ENCODE data around the gene GFPT1.
"Not testable (repeated sequence)": the region's sequence is repeated elsewhere in the genome, so short reads cannot be mapped to it uniquely, and the experiment has no call there.

The GFPT1 gene

DNA sequence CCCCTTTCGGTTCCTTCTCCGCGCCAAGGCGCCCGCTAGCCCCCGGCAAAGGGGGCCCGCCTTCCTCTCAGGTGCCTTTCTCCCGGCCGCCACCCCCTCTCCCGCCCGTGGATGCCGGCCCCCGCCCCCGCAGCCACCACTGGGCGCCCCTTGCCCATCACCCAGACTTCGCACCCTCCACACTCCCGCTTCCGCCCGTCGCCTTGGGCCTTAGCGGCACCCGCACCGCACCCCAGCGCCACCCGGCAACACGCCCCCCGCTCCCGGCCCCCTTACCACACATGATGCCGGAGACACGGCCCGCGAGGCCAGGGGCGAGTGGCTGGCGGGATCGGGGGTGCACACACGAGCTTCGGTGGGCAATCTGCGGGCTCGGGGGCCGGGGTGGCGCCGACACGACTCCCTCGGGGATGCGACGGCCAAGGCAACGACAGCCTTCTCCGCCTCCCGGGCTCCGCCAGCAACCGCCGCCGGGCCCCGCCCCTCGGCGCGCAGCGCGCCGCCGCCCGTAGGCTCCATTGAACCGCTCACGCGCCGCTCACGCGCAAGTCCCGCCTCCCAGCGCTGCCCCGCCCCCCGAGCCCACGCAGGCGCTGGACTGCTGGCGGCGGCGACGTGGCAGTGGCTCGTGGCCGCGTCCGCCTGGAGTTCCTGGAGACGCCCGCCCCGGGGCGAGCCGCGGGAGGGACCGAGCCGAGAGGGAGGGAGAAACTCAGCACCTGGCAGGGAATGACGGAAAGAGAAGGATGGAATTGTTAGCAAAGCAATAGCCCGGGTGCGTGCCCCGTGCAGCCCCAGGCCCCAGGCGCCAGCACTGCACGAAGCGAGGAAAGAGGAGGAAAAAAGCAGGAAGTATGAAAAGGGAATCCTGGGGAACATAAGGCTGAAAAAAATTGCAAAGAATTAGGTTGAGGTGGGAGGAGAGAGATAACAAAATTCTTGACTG, at the start of gene GFPT1:
Gene GFPT1 (minus strand): TSS at position 439 of the 946 bp plus-strand sequence. CDS start 156 bp downstream, at position 283.
- peak; percentile 74 to 86 (median 76) for DNase-seq (ENCODE audit: low read depth in 2 of 3, low spot score in 2 of 3)

DNA sequence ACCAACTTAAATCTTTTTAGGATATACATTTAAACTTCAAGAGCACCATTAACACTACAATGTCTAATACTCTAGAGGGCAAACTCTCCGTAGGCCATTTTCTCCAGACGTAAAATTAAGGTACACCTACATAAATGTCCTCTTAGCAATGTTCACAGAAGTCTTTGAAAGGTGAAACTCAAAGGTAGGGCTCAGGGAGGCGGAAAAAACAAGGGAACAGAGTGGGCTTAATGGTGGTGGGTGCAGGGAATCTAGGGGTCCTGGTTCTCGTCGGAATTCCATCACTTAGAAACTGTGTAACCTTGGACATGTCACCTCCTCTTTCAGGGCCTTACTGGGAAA, 49.5 kb upstream of the GFPT1 start:
- DNase-seq (ENCODE audit: low read depth in 2 of 3, low spot score in 2 of 3), result no peak

DNA sequence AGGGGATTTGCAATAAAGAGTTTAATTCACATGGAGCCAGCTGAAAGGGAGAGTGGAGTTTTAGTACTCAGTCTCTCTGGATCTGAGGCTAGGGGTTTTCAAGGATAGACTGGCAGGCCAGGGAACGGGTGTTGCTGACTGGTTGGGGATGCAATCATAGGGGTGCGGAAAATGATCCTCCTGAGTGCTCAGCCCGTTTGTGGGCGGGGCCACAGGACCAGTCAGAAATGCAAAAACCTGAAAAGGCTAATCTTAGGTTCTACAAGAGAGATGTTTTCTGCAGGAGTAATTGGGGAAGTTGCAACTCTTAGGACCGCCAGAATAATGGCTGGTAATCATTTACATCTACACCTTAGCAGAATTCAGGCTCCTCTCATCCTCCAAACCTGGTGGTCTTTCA, 47.7 kb upstream of the GFPT1 start:
- no peak for DNase-seq (ENCODE audit: low read depth in 2 of 3, low spot score in 2 of 3)

DNA sequence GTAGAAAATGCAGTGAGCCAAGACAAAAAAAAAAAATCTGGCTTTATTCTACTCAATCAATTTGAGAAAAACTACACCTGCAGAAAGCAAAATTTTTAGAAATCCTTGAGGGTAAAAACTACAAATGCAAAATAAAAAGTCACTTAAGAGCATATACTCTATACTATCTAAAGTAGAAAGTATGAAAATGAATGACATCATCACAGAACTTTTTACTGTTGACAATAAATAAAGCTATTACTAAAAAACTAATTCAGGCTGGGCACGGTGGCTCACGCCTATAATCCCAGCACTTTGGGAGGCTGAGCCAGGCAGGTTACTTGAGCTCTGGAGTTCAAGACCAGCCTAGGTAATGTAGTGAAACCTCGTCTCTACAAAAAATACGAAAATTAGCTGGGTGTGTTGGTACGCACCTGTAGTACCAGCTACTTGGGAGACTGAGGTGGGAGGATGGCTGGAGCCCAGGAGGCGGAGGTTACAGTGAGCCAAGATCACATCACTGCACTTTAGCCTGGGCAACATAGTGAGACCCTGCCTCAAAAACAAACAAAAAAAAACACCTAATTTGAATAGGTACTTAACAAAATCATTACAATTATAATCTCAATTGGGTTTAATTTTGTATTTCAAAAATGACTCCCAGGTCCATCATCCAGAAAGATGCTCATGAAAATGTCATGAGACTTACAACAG, 42.6 kb upstream of the GFPT1 start:
- no peak for DNase-seq (ENCODE audit: low read depth in 2 of 3, low spot score in 2 of 3)

DNA sequence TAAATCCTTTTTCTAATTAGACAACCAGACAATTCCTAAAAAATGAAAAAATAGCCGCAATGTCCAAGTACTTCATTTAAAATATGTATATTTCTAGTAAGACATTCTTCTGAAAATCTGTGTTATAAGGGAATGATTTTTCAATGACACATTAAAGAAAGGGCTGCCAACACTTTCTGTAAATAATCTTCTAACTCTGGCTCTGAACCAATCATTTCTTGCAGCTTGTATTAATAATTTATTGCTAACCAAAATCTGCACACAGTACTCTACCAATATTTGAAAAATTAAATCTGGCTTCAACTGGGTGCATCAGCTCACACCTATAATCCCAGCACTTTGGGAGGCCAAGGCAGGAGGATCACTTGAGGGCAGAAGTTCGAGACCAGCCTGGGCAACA, 42.0 kb upstream of the GFPT1 start:
- no peak for DNase-seq (ENCODE audit: low read depth in 2 of 3, low spot score in 2 of 3)

DNA sequence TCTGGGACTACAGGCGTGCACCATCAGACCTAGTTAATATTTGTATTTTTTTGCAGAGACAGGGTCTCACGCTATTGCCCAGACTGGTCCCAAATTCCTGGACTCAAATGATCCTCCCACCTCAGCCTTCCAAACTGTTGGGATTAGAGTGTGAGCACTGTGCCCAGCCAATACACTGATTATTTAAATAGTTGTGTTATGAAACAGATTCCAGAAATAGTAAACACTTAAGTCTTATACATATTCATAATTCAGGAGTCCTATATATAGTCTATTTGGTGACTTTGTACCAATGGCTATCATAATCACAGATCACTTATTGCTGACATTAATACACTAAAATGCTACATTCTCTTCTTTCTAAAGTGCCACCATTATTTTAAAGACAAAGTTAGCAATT, 37.4 kb upstream of the GFPT1 start:
- DNase-seq (ENCODE audit: low read depth in 2 of 3, low spot score in 2 of 3), result no peak

DNA sequence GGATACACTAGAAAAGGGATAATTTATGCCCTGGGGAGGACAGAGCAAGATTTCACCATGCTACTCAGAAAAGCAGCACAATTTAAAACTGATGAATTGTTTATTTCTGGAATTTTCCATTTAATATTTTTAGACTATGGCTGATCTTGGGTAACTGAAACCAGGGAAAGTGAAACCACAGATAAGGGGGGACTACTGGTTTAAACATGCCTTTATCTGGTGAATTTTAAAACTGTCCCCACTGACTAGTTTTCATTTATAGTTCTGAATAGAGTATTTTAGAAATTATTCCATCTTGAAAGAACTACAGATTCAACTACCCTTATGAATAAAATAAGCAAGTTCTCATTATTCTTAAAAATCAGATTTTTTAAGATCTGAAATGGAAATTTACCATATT, 35.2 kb upstream of the GFPT1 start:
- no peak for DNase-seq (ENCODE audit: low read depth in 2 of 3, low spot score in 2 of 3)

DNA sequence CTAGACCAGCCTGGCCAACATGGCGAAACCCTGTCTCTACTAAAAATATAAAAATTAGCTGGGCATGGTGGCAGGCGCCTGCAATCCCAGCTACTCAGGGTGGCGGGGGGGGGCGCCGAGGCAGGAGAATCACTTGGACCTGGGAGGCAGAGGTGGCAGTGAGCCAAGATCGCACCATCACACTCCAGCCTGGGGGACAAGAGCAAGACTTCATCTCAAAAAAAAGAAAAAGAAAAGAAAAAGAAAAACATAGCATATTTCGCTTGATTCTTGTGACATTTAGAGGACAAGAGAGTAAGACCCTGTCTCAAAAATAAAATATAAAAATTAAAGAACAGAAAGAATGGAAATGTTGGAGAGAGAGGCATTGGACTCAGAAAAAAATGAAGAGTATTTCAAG, 32.1 kb upstream of the GFPT1 start:
- not testable (repeated sequence) for DNase-seq (ENCODE audit: low read depth in 2 of 3, low spot score in 2 of 3)

DNA sequence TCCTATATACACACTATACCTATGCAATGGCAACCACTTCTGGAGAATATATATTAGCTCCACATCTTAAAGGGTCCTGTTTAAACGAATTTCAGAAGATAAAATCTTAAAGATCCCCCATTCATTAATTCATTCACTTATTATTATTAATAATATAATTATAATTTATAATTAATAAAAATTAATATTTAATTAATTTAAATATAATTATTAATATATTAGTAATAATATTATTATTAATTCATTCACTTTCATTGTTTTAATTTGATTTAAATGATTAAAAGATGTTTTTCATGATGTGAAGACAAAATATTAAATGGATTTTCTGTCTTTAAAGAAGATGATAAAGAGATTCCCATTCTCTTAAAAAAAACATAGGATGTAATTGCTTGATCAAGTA, 29.1 kb upstream of the GFPT1 start:
- DNase-seq (ENCODE audit: low read depth in 2 of 3, low spot score in 2 of 3), result no peak

DNA sequence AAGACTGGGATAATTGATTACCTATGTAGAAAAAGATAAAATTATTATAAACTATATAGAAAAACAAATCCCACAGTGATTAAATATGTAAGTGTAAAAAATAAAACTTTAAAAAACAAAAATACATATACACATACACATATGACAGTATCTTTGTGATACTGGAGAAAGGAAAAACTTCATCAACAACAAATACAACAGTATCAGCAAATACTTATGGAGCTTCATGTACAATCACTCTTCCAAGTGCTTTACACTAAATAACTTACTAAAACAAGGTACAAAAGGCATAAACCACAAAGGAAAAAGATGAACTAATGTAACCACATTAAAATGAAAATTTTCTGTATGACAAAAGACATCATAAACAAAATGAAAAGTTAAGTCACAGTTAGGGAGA, 24.1 kb upstream of the GFPT1 start:
- no peak for DNase-seq (ENCODE audit: low read depth in 2 of 3, low spot score in 2 of 3)

DNA sequence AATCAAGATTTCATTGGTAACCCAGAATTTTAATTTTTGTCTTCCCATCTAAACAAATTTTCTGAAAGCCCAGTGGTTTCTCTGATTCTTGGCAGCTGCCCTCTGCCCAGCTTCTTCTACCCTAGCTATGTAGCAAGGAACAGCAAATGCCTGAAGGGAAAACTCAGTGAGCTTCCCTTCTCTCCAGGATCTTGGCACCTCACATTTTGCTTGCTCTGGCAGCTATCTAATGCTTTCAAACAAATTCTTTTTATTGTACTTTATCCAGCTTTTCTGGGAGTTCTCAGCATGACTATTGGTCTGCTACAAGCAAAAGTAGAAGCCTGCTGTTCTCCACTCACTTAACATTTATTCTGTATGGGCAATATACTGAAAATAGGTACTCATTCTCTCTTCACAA, 18.3 kb upstream of the GFPT1 start:
- no peak for DNase-seq (ENCODE audit: low read depth in 2 of 3, low spot score in 2 of 3)

DNA sequence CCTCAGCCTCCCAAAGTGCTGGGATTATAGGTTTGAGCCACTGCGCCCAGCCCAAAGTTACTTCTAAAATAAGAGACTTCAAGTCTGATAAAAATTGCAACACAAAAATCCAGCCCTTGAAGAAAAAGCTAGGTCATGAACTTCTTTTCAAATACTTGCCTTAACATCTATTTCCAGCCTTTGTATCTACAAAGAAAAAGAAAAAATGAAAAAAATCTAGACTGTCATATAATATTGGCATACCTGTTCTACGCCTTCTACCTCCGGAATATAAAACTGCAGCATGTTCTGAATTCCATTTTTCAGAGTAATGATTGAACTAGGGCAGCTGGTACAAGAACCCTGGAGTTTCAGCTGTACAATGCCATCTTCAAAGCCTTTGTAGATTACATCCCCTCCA, 13.1 kb upstream of the GFPT1 start:
- no peak for DNase-seq (ENCODE audit: low read depth in 2 of 3, low spot score in 2 of 3)

DNA sequence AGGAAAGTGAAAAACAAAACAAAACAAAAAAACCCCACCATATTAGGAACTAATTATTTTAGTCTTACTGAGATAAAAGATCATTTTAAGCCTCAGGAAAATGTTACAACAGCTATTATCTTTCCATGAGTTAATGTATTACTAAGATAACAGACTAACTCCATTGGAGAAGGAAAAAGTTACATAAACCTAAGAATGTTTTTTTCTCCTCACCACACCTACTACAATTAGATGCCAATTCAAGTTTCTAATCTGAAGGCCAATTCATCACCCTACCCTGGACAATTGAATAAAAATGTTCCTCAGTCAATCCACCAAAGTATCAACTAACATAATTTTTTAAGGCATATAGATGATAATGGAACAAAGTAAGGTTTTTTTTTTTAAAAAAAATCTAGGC, 10.2 kb upstream of the GFPT1 start:
- no peak for DNase-seq (ENCODE audit: low read depth in 2 of 3, low spot score in 2 of 3)

DNA sequence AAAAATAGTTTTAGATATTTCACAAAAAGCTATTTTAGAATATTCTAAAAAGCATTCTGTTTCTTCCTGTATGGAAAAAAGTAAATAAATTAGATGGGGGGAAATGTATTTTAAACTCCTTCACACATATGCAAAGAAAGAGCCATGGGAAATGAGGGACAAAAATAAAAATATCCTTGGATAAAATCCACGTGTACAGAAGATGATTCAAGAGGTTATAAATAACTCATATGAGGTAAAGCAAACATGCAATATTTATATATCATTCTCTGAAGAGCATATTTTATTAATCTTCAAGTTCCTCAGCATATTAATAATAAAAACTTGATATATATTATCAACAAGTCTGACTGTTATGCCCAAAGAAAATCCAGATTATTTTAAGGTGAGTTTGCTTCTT, 8.8 kb upstream of the GFPT1 start:
- no peak for DNase-seq (ENCODE audit: low read depth in 2 of 3, low spot score in 2 of 3)

DNA sequence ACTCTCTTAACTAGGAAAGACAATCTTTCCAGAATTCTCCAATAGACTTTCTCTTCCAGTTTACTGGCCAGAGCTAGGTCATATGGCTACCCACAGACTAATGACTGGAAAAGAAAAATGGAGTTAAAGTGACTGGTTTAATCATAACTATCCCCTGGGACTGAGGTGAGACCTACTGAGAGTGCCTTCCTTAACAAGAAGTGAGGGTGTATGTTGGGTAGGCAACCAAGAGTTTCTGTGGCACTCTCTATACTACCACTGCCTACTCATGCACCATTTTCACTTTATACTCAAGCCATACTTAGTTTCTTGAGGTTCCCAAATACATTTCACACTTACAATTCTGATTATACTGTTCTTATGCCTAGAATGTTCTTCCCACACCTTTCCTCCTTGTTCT, 6.9 kb upstream of the GFPT1 start:
- no peak for DNase-seq (ENCODE audit: low read depth in 2 of 3, low spot score in 2 of 3)

DNA sequence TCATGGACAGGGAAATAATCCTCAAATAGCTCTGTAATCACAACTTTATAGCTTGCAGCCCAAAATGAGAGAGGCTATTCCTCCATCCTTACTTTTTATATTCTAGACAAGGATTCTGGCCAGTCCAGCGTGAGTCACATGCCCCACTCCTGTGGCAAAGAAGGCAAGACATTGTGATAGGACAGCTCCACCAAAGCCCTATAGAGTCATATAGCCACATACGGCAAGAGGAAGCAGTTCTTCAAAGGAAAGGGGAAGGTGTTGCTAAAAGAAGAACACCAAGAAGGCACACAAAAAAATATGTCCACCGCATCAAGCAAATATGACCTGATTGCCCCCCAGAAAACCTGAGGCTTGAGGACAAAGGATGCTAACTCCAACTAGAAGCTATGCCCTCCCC, 3.4 kb upstream of the GFPT1 start:
- no peak for DNase-seq (ENCODE audit: low read depth in 2 of 3, low spot score in 2 of 3)

DNA sequence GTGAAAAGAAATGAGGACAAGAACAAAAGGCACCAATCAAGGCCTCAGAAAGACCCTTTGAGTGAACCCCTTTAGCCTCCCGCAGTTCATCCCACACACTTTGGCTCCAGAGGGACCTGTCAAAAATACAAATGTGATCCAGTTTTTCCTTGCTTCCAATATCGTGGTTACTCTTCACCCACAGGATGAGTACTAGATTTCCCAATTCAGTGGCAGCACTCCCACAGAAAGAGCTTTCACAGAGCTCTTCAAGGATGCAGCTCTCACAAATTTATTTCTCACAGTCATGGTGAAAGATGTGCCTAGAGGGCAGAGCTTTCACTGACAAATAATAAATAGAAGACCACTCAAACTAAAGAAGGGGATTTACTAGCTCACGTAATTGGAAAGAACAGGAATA, 3.0 kb upstream of the GFPT1 start:
- DNase-seq (ENCODE audit: low read depth in 2 of 3, low spot score in 2 of 3), result no peak

DNA sequence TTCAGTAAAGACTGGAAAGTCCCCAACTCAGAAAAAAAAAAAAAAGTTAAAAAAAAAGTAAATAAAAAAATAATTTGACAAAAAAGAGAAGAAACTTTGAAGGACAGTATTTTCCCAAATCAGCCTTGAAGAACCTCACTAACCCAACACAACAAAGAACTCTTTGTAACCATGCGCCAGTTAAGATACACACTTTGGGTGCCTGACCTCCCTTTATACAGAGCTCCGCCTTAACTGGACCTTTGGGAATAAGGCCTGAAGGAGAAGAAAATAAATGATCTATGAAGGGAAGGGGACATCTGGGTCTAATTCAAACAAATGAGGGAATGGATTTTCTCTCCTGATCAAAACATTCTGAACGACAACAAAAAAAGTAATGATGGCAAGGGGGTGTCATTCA, 2.2 kb upstream of the GFPT1 start:
- no peak for DNase-seq (ENCODE audit: low read depth in 2 of 3, low spot score in 2 of 3)

DNA sequence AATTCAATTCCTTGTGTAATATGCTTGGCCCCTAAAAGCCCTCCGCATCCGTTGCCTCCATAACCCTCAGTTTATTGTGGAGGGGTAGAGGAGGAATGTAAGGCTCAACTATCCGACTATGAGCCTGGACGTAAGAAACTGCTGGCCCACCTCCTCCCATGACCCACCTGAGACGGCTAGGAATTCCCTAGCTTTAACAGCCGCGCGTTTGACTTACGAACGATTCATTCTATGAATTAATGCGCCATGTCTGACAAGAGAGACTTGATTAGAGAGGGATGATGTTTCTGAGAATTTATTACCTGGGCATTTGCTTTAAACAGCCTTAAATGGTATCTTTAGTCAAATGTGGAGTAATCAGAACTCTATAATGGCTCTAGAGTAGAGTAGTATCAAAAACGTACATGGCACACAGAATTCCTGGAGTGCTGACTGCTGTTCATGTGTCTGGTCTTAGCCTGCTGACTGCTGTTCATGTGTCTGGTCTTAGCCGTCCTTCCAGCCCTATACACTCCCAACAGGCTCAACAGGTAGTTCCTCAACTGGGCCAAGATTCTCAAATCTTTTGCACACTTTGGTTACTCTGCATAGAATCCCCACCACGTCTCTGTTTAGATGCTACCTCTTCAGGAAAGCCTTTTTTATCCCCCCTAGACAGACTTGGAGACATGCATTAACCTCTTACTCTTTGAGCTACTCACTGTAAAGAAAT, 899 bp upstream of the GFPT1 start:
- DNase-seq (ENCODE audit: low read depth in 2 of 3, low spot score in 2 of 3), result no peak

DNA sequence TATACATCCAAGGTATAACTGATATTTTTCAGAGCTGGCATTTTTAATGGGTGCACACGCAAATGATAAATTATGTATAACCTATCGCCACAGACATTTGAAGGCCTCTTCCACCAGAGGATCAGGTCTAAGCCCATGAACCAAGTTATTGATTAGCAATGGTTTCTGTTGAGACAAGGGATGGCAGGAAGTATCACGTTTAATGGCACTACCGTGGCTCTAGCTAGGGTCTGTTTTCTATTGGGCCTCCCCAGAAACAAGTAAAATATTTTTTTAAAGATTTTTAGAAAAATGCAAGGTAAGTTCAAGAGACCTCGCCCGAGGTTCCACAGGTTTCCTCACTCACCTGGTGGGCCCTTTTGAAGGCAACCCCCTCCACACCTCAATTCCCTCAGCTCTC, 667 bp downstream of the GFPT1 start:
- DNase-seq (ENCODE audit: low read depth in 2 of 3, low spot score in 2 of 3), result no peak

DNA sequence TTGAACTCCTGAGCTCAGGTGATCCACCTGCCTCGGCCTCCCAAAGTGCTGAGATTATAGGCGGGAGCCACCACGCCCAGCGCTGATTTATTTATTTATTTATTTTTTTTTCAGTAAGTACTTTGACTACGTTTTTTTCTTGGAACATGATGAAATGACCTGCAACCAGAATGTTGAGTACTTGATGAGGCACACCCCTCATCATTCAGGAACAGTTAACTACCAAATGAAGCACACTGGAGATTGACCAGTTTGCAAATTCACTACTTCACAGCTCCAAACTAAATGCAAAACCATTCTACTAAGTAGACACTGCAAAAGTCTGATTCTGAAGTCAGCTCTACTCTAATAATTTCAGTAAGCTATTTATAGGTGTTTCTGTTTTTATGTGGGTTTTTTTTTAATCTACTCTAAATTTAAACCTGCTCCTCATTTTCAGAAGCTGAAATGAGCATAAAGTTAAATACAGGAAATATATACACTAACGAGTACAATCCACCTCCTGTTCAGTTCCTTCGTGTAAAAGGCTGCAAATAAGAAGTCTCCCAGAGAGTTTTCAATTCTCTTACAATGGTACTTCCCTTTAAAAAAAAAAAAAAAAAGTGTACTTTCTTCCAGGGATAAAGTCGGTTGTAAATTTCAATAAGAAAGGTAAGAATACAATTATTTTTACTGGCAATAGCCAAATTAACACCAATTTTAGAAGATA, 1.4 kb downstream of the GFPT1 start:
- DNase-seq (ENCODE audit: low read depth in 2 of 3, low spot score in 2 of 3), result no peak
